IgD-negative memory B cell (primary cell): ENCODE measurements around the gene SNAP25. TPM values are rescaled to one million over a fixed set of nuclear protein-coding genes. Genes with fewer than 3 reads are reported as not detected.

Source experiments
- H3K27ac Mint-ChIP-seq, 3 donors: one replicate each; pipeline ENCODE4 v1.8.0; 2020 to 2022; ENCODE audit warnings: mild to moderate bottlenecking in 3 of 3, mixed read lengths in 3 of 3, moderate library complexity in 1 of 3
- H3K27me3 Mint-ChIP-seq: one replicate; pipeline ENCODE4 v1.8.0; 2021; ENCODE audit warnings: mixed read lengths
- H3K36me3 Mint-ChIP-seq: one replicate; pipeline ENCODE4 v1.8.0; 2020; ENCODE audit warnings: mild to moderate bottlenecking, mixed read lengths
- H3K4me1 Mint-ChIP-seq, 3 donors: one replicate each; pipeline ENCODE4 v1.8.0; 2020 to 2022; ENCODE audit warnings: mixed read lengths in 3 of 3, mild to moderate bottlenecking in 1 of 3
- H3K4me3 Mint-ChIP-seq, 4 donors: one replicate each; pipeline ENCODE4 v1.8.0; 2020 to 2022; ENCODE audit warnings: mild to moderate bottlenecking in 4 of 4, mixed read lengths in 4 of 4, moderate library complexity in 3 of 4
- H3K9me3 Mint-ChIP-seq, 3 donors: one replicate each; pipeline ENCODE4 v1.8.0; 2020 to 2021; ENCODE audit warnings: mixed read lengths in 3 of 3, mild to moderate bottlenecking in 1 of 3
- polyA plus RNA-seq: library from polyadenylated mRNA; unstranded; fragments of 300-500 nt; fragmentation: Illumina TruSeq; gene quantifications from one replicate; pipeline ENCODE4 v1.2.3, GENCODE V29; 2021

The SNAP25 gene
- polyA plus RNA-seq, 1 donor from 2014 or later = not detected

GRCh38 chr20:10231290-10231689, 12.7 kb downstream of the SNAP25 start:
- Mint-ChIP-seq H3K27ac (no peak overlapping the region), H3K27me3 (peaks cover 2% of the 10 kb centered on the region), H3K4me3 (no peak overlapping the region), H3K36me3 (no peaks in the 10 kb centered on the region), H3K4me1 (no peaks in the 10 kb centered on the region), H3K9me3 (no peaks in the 10 kb centered on the region)

GRCh38 chr20:10236540-10237533, 18.2 kb downstream of the SNAP25 start:
- H3K27ac Mint-ChIP-seq = no peak overlapping the region
- no peaks in the 10 kb centered on the region for H3K9me3 Mint-ChIP-seq
- H3K36me3 Mint-ChIP-seq = no peaks in the 10 kb centered on the region
- no peaks in the 10 kb centered on the region for H3K4me1 Mint-ChIP-seq
- no peaks in the 10 kb centered on the region for H3K27me3 Mint-ChIP-seq
- H3K4me3 Mint-ChIP-seq = no peak overlapping the region

GRCh38 chr20:10239954-10240353, 21.3 kb downstream of the SNAP25 start:
- Mint-ChIP-seq H3K27ac (no peak overlapping the region), H3K9me3 (no peaks in the 10 kb centered on the region), H3K27me3 (peaks cover 1% of the 10 kb centered on the region), H3K36me3 (no peaks in the 10 kb centered on the region), H3K4me1 (no peaks in the 10 kb centered on the region), H3K4me3 (no peak overlapping the region)

GRCh38 chr20:10240655-10241054, 22.0 kb downstream of the SNAP25 start:
- Mint-ChIP-seq H3K9me3 (no peaks in the 10 kb centered on the region), H3K36me3 (no peaks in the 10 kb centered on the region), H3K4me3 (no peak overlapping the region), H3K4me1 (no peaks in the 10 kb centered on the region), H3K27me3 (peaks cover 1% of the 10 kb centered on the region), H3K27ac (no peak overlapping the region)

GRCh38 chr20:10242166-10242565, 23.5 kb downstream of the SNAP25 start:
- Mint-ChIP-seq H3K27me3 (peaks cover 1% of the 10 kb centered on the region), H3K4me1 (no peaks in the 10 kb centered on the region), H3K27ac (no peak overlapping the region), H3K36me3 (no peaks in the 10 kb centered on the region), H3K4me3 (no peak overlapping the region), H3K9me3 (no peaks in the 10 kb centered on the region)

GRCh38 chr20:10247440-10247839, 28.8 kb downstream of the SNAP25 start:
- Mint-ChIP-seq H3K27me3 (peaks cover 1% of the 10 kb centered on the region), H3K27ac (no peak overlapping the region), H3K4me1 (no peaks in the 10 kb centered on the region), H3K9me3 (no peaks in the 10 kb centered on the region), H3K36me3 (no peaks in the 10 kb centered on the region), H3K4me3 (no peak overlapping the region)

GRCh38 chr20:10249048-10249770, 30.6 kb downstream of the SNAP25 start:
- Mint-ChIP-seq H3K9me3 (no peaks in the 10 kb centered on the region), H3K4me1 (no peaks in the 10 kb centered on the region), H3K27ac (no peak overlapping the region), H3K27me3 (no peaks in the 10 kb centered on the region), H3K4me3 (no peak overlapping the region), H3K36me3 (no peaks in the 10 kb centered on the region)

- no peaks in the 10 kb centered on the region for H3K36me3 Mint-ChIP-seq
- no peak overlapping the region for H3K4me3 Mint-ChIP-seq
- H3K4me1 Mint-ChIP-seq = no peaks in the 10 kb centered on the region
- H3K27ac Mint-ChIP-seq = no peak overlapping the region
- H3K9me3 Mint-ChIP-seq = no peaks in the 10 kb centered on the region
- peaks cover 3% of the 10 kb centered on the region for H3K27me3 Mint-ChIP-seq
These were observed 31.2 kb downstream of the SNAP25 start for GRCh38 chr20:10249822-10250221.

GRCh38 chr20:10250902-10251301, 32.3 kb downstream of the SNAP25 start:
- Mint-ChIP-seq H3K4me1 (no peaks in the 10 kb centered on the region), H3K27ac (no peak overlapping the region), H3K4me3 (no peak overlapping the region), H3K27me3 (peaks cover 3% of the 10 kb centered on the region), H3K9me3 (no peaks in the 10 kb centered on the region), H3K36me3 (no peaks in the 10 kb centered on the region)

GRCh38 chr20:10253780-10254179, 35.1 kb downstream of the SNAP25 start:
- no peaks in the 10 kb centered on the region for H3K36me3 Mint-ChIP-seq
- H3K9me3 Mint-ChIP-seq = no peaks in the 10 kb centered on the region
- no peak overlapping the region for H3K27ac Mint-ChIP-seq
- peaks cover 3% of the 10 kb centered on the region for H3K27me3 Mint-ChIP-seq
- no peaks in the 10 kb centered on the region for H3K4me1 Mint-ChIP-seq
- no peak overlapping the region for H3K4me3 Mint-ChIP-seq

- Mint-ChIP-seq H3K27me3 (peaks cover 3% of the 10 kb centered on the region), H3K36me3 (no peaks in the 10 kb centered on the region), H3K27ac (no peak overlapping the region), H3K4me3 (no peak overlapping the region), H3K4me1 (no peaks in the 10 kb centered on the region), H3K9me3 (no peaks in the 10 kb centered on the region)
These were observed 37.2 kb downstream of the SNAP25 start for GRCh38 chr20:10255846-10256245.

GRCh38 chr20:10259166-10259565, 40.5 kb downstream of the SNAP25 start:
- Mint-ChIP-seq H3K27ac (no peak overlapping the region), H3K36me3 (no peaks in the 10 kb centered on the region), H3K4me1 (no peaks in the 10 kb centered on the region), H3K4me3 (no peak overlapping the region), H3K27me3 (peaks cover 3% of the 10 kb centered on the region), H3K9me3 (no peaks in the 10 kb centered on the region)

- no peaks in the 10 kb centered on the region for H3K36me3 Mint-ChIP-seq
- no peaks in the 10 kb centered on the region for H3K9me3 Mint-ChIP-seq
- H3K4me1 Mint-ChIP-seq = no peaks in the 10 kb centered on the region
- H3K27me3 Mint-ChIP-seq = no peaks in the 10 kb centered on the region
- H3K4me3 Mint-ChIP-seq = no peak overlapping the region
- no peak overlapping the region for H3K27ac Mint-ChIP-seq
These were observed 41.7 kb downstream of the SNAP25 start for GRCh38 chr20:10260316-10260715.

GRCh38 chr20:10261702-10262101, 43.1 kb downstream of the SNAP25 start:
- no peaks in the 10 kb centered on the region for H3K9me3 Mint-ChIP-seq
- H3K4me3 Mint-ChIP-seq = no peak overlapping the region
- H3K4me1 Mint-ChIP-seq = no peaks in the 10 kb centered on the region
- no peaks in the 10 kb centered on the region for H3K36me3 Mint-ChIP-seq
- H3K27me3 Mint-ChIP-seq = no peaks in the 10 kb centered on the region
- no peak overlapping the region for H3K27ac Mint-ChIP-seq

- H3K9me3 Mint-ChIP-seq = no peaks in the 10 kb centered on the region
- no peaks in the 10 kb centered on the region for H3K36me3 Mint-ChIP-seq
- no peak overlapping the region for H3K4me3 Mint-ChIP-seq
- H3K27me3 Mint-ChIP-seq = peaks cover 1% of the 10 kb centered on the region
- H3K27ac Mint-ChIP-seq = no peak overlapping the region
- H3K4me1 Mint-ChIP-seq = no peaks in the 10 kb centered on the region
These were observed 44.9 kb downstream of the SNAP25 start for GRCh38 chr20:10263385-10264165.
